ENCODE results near the gene NOD2.

The NOD2 gene

DNA sequence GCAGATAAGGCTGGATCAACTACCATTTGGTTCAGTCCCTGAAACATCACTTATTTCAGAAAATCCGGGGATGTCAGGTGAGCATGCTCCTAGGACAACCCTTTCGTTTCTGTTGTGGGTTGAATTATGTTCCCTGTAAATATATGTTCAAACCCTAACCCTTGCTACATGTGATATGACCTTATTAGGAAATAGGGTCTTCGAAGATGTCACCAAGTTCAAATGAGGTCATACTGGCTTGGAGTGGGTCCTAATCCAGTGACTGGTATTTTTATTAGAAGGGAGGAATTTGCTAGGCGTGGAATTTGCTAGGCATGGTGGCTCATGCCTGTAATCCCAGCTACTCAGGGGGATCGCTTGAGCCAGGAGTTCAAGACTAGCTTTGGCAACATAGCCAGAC is 33.6 kb upstream of the NOD2 start:
- no peak for TF ChIP-seq MYC (IDR thresholded peaks at IDR 0.05; ENCODE audit: low read depth, low read length)
- TF ChIP-seq, protein P1, sequence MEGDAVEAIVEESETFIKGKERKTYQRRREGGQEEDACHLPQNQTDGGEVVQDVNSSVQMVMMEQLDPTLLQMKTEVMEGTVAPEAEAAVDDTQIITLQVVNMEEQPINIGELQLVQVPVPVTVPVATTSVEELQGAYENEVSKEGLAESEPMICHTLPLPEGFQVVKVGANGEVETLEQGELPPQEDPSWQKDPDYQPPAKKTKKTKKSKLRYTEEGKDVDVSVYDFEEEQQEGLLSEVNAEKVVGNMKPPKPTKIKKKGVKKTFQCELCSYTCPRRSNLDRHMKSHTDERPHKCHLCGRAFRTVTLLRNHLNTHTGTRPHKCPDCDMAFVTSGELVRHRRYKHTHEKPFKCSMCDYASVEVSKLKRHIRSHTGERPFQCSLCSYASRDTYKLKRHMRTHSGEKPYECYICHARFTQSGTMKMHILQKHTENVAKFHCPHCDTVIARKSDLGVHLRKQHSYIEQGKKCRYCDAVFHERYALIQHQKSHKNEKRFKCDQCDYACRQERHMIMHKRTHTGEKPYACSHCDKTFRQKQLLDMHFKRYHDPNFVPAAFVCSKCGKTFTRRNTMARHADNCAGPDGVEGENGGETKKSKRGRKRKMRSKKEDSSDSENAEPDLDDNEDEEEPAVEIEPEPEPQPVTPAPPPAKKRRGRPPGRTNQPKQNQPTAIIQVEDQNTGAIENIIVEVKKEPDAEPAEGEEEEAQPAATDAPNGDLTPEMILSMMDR (IDR thresholded peaks at IDR 0.05; ENCODE audit: low read depth, low read length) = no peak
- TF ChIP-seq POLR2A (IDR thresholded peaks at IDR 0.05; ENCODE audit: extremely low read depth, insufficient read length) = no peak
- TF ChIP-seq, protein P2, sequence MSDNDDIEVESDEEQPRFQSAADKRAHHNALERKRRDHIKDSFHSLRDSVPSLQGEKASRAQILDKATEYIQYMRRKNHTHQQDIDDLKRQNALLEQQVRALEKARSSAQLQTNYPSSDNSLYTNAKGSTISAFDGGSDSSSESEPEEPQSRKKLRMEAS (IDR thresholded peaks at IDR 0.05; ENCODE audit: low read depth, low read length) = no peak
- no peak overlapping the region for H3K4me3 ChIP-seq (ENCODE audit: low read depth, low read length)
- no peak for DNase-seq (ENCODE audit: low read depth)

DNA sequence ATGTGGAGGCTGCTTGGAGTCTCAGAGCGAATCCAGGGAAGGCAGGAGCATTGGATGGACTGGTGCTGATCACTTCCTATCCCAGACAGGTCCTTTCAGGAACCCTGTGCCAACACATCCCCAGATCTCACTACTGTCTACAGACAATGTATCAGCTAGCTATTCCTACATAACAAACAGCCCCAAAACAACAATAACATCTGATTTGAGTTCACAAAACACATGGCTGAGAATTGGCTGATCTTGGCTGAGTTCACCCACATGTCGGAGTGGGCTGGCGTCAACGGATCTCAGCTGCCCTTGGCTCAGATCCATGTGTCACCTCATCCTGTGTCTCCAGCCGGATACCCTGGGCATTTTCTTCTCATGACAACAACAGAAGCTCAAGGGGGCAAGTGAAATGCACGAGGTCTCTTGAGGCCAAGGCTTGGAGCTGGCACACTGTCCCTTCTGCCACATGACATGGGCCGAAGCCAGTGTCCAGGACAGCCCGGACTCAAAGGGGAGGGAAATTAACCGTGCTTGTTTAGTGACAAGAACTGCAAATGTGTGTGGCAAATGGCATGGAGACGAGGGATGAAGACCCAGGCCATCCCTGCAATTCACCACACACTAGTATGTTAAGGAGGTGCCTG is 31.0 kb upstream of the NOD2 start:
- TF ChIP-seq, protein P2 (IDR thresholded peaks at IDR 0.05; ENCODE audit: low read depth, low read length) = no peak
- no peak for TF ChIP-seq MYC (IDR thresholded peaks at IDR 0.05; ENCODE audit: low read depth, low read length)
- TF ChIP-seq, protein P1 (IDR thresholded peaks at IDR 0.05; ENCODE audit: low read depth, low read length) = no peak
- TF ChIP-seq POLR2A (IDR thresholded peaks at IDR 0.05; ENCODE audit: extremely low read depth, insufficient read length) = no peak
- no peak for DNase-seq (ENCODE audit: low read depth)
- no peak overlapping the region for H3K4me3 ChIP-seq (ENCODE audit: low read depth, low read length)

DNA sequence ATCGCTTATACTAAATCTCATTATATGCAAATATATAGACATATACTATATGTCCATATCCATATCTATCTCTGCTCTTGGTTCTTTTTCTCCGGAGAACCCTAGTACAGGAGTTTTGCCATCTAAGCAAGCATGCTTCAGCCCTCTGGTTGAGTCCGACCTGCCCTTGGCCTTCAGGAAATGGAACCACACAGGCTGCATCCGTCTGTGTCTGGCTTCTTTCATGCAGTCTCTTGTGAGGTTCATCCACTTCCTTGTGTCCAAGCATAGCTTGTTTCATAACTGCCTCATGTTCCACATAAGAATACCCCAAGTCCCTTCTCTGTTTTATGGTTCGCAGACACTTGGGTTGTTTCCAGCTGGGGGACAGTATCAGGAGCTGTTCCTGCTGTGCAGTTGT is 29.1 kb upstream of the NOD2 start:
- no peak for DNase-seq (ENCODE audit: low read depth)
- TF ChIP-seq POLR2A (IDR thresholded peaks at IDR 0.05; ENCODE audit: extremely low read depth, insufficient read length) (no peak), MYC (IDR thresholded peaks at IDR 0.05; ENCODE audit: low read depth, low read length) (no peak)
- TF ChIP-seq, protein P2 (IDR thresholded peaks at IDR 0.05; ENCODE audit: low read depth, low read length) = no peak
- TF ChIP-seq, protein P1 (IDR thresholded peaks at IDR 0.05; ENCODE audit: low read depth, low read length) = no peak
- no peak overlapping the region for H3K4me3 ChIP-seq (ENCODE audit: low read depth, low read length)

DNA sequence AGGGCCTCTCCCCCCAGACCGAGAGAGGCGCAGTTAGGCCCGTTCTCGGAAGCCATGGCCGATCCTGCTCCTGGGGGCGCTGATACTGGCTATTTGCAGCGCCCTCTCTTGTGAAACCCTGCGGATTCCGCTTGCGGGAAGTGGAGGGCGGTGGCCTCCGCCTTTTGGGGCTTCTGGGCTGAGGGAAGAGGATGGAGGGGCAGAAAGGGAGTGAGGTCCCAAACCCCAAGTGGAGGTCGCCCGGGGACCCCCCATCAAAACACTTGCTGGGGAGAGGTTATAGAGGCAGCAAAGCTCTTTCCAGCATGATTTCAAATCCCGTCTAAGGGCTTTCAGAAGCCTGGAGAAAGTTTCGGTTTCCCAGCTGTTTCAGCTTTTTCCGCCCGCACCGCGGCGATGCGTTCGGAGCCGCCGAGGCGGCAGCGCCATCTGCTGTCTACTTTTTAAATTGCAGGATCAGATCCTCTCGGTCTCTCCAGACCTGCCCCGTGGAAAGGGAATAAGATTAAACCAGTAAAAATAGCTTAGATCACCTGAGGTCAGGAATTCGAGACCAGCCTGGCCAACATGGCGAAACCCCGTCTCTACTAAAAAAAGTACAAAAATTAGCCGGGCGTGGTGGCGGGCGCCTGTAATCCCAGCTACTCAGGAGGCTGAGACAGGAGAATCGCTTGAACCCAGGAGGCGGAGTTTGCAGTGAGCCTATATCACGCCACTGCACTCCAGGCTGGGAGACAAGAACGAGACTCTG is 28.1 kb upstream of the NOD2 start:
- TF ChIP-seq, protein P2 (IDR thresholded peaks at IDR 0.05; ENCODE audit: low read depth, low read length) = no peak
- TF ChIP-seq, protein P1 (IDR thresholded peaks at IDR 0.05; ENCODE audit: low read depth, low read length) = peak; percentile 70
- peak; percentile 84 for DNase-seq (ENCODE audit: low read depth)
- H3K4me3 ChIP-seq (ENCODE audit: low read depth, low read length) = peak overlapping the region; percentile 48

DNA sequence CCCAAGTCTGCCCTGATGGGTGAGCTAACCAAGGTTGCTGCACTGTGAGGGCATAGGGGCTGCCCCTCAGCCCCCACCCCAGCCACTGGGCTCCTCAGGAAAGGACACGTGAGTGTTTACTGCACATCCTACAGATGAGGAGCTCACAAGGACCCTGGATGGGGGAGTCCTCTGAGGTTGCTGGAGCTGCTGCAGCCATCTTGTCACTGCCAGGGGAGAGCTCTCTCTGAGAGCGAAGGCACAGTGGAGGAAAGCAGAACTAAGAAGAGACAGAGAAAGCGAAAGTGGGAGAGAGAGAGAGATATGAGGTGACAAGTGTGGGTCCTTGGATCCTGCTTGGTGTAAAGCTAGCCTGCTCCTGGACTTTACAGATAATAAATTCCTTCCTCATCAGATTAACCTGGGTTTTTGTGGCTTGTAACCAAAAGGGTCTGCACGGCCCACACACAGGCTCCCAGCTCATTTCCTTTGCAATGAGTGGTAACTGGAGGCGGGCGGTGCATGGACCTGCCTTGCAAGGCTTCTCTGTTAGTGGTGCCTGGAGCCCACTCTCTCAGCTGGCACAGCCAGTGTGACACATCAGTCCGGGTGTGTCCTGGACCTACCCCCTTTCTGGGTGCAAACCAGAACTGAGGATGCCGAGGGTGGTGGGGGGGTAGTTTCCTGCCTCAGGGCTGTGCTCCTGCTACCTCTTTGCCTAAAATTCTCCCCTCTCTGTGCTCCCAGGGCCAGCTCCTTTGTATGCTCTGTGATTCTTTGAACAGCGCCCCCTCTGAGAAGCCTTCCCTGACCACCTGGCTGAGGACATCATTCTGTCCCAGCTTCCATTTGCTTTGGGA is 26.5 kb upstream of the NOD2 start:
- TF ChIP-seq, protein P2 (IDR thresholded peaks at IDR 0.05; ENCODE audit: low read depth, low read length) = no peak
- TF ChIP-seq, protein P1 (IDR thresholded peaks at IDR 0.05; ENCODE audit: low read depth, low read length) = peak; percentile 22
- DNase-seq (ENCODE audit: low read depth) = peak; percentile 73
- peak overlapping the region; percentile 33 for H3K4me3 ChIP-seq (ENCODE audit: low read depth, low read length)
